Endothelial cell (in vitro differentiated cells): Measurements from ENCODE around the gene WWC2. TPM values are rescaled to one million over a fixed set of nuclear protein-coding genes. Genes with fewer than 3 reads are reported as not detected.

Source experiments
- DNase-seq: peaks from one replicate; pipeline ENCODE4 v3.0.0; 2021; ENCODE audit warnings: low spot score
- H3K27ac Mint-ChIP-seq: one replicate; pipeline ENCODE4 v1.8.0; 2021; ENCODE audit warnings: mixed read lengths, inconsistent platforms; ENCODE audit not compliant: unreplicated experiment
- H3K27me3 Mint-ChIP-seq: one replicate; pipeline ENCODE4 v1.8.0; 2021; ENCODE audit warnings: mild to moderate bottlenecking, moderate library complexity, mixed read lengths, inconsistent platforms; ENCODE audit not compliant: unreplicated experiment
- H3K36me3 Mint-ChIP-seq: one replicate; pipeline ENCODE4 v1.8.0; 2021; ENCODE audit warnings: mild to moderate bottlenecking, low read depth, mixed read lengths, inconsistent platforms; ENCODE audit not compliant: unreplicated experiment
- H3K4me1 Mint-ChIP-seq: one replicate; pipeline ENCODE4 v1.8.0; 2021; ENCODE audit warnings: mild to moderate bottlenecking, mixed read lengths, inconsistent platforms; ENCODE audit not compliant: unreplicated experiment
- H3K4me3 Mint-ChIP-seq: one replicate; pipeline ENCODE4 v1.8.0; 2021; ENCODE audit warnings: mild to moderate bottlenecking, mixed read lengths, inconsistent platforms; ENCODE audit not compliant: unreplicated experiment
- H3K9me3 Mint-ChIP-seq: one replicate; pipeline ENCODE4 v1.8.0; 2021; ENCODE audit warnings: mixed read lengths, inconsistent platforms; ENCODE audit not compliant: unreplicated experiment
- CTCF ChIP-seq: fragments of 200-600 bp; sonication (generic); IDR thresholded peaks from one replicate; pipeline ENCODE4 v1.5.0; 2021; ENCODE audit warnings: antibody characterized with exemption; ENCODE audit not compliant: unreplicated experiment
- total RNA-seq: library from RNA; stranded (reverse); fragmentation: NEBNext Ultra II Directional; extraction: Animal tissue kit (Norgen Biotek cat#: 25700); gene quantifications from one replicate; pipeline ENCODE4 v1.2.1, GENCODE V29; 2021; ENCODE audit not compliant: unreplicated experiment

Gene WWC2
- total RNA-seq, 1 donor from 2014 or later = 32.0 TPM

GRCh38 chr4:183342541-183343533 lies 243.8 kb downstream of the WWC2 start:
- Mint-ChIP-seq H3K36me3 (no peaks in the 10 kb centered on the region), H3K9me3 (no peaks in the 10 kb centered on the region), H3K27ac (no peak overlapping the region), H3K4me3 (no peak overlapping the region), H3K4me1 (peaks cover 18% of the 10 kb centered on the region), H3K27me3 (peaks cover 4% of the 10 kb centered on the region)
- no peak for TF ChIP-seq CTCF
- DNase-seq = no peak

- Mint-ChIP-seq H3K4me3 (no peak overlapping the region), H3K4me1 (peaks cover 12% of the 10 kb centered on the region), H3K9me3 (no peaks in the 10 kb centered on the region), H3K36me3 (no peaks in the 10 kb centered on the region), H3K27ac (no peak overlapping the region), H3K27me3 (peaks cover 4% of the 10 kb centered on the region)
- DNase-seq = no peak
- no peak for TF ChIP-seq CTCF
These were observed 244.7 kb downstream of the WWC2 start for GRCh38 chr4:183343730-183344129.

- H3K4me3 Mint-ChIP-seq = no peak overlapping the region
- H3K27me3 Mint-ChIP-seq = peaks cover 4% of the 10 kb centered on the region
- H3K36me3 Mint-ChIP-seq = no peaks in the 10 kb centered on the region
- TF ChIP-seq CTCF = no peak
- no peak for DNase-seq
- peaks cover 6% of the 10 kb centered on the region for H3K4me1 Mint-ChIP-seq
- H3K27ac Mint-ChIP-seq = no peak overlapping the region
- no peaks in the 10 kb centered on the region for H3K9me3 Mint-ChIP-seq
These were observed 245.6 kb downstream of the WWC2 start for GRCh38 chr4:183344523-183345255.

- Mint-ChIP-seq H3K27ac (no peak overlapping the region), H3K27me3 (peaks cover 4% of the 10 kb centered on the region), H3K36me3 (no peaks in the 10 kb centered on the region), H3K4me3 (no peak overlapping the region), H3K9me3 (no peaks in the 10 kb centered on the region), H3K4me1 (peaks cover 4% of the 10 kb centered on the region)
- no peak for TF ChIP-seq CTCF
- no peak for DNase-seq
These were observed 246.2 kb downstream of the WWC2 start for GRCh38 chr4:183345261-183345660.
